ENCODE data around the gene EFNA3.

EFNA3 gene

GRCh38 chr1:155078469-155079209 lies at the start of gene EFNA3:
Gene EFNA3, plus strand, starts transcription at chr1:155078837. Its CDS starts 105 bp downstream, at chr1:155078942.
- no peak for DNase-seq

GRCh38 chr1:155029513-155030242 lies 49.0 kb upstream of the EFNA3 start:
- no peak for DNase-seq

- DNase-seq: no peak
Measured at GRCh38 chr1:155030243-155030795, 48.3 kb upstream of the EFNA3 start.

GRCh38 chr1:155030899-155031298 lies 47.7 kb upstream of the EFNA3 start:
- no peak for DNase-seq

- no peak for DNase-seq
Measured at GRCh38 chr1:155032886-155033285, 45.8 kb upstream of the EFNA3 start.

GRCh38 chr1:155033524-155033923 lies 45.1 kb upstream of the EFNA3 start, which contains the start of the genes DCST1 and DCST2:
Gene DCST1, plus strand, starts transcription at chr1:155033824. Its CDS starts 213 bp downstream, at chr1:155034037.
Gene DCST2, minus strand, starts transcription at chr1:155033781. Its CDS starts 80 bp downstream, at chr1:155033701.
- DNase-seq: no peak

- no peak for DNase-seq
Measured at GRCh38 chr1:155034318-155035208, 44.1 kb upstream of the EFNA3 start.

GRCh38 chr1:155035936-155036335 lies 42.7 kb upstream of the EFNA3 start:
- DNase-seq: no peak

GRCh38 chr1:155037043-155037442 lies 41.6 kb upstream of the EFNA3 start:
- no peak for DNase-seq

GRCh38 chr1:155037851-155038441 lies 40.7 kb upstream of the EFNA3 start:
- DNase-seq: no peak

GRCh38 chr1:155038602-155039307 lies 39.9 kb upstream of the EFNA3 start:
- DNase-seq: no peak

GRCh38 chr1:155039308-155039669 lies 39.3 kb upstream of the EFNA3 start:
- no peak for DNase-seq

GRCh38 chr1:155040358-155041093 lies 38.1 kb upstream of the EFNA3 start:
- DNase-seq: no peak

GRCh38 chr1:155042789-155043188 lies 35.8 kb upstream of the EFNA3 start:
- DNase-seq: no peak

- DNase-seq: no peak
Measured at GRCh38 chr1:155043301-155043702, 35.3 kb upstream of the EFNA3 start.

GRCh38 chr1:155043793-155044192 lies 34.8 kb upstream of the EFNA3 start:
- no peak for DNase-seq

GRCh38 chr1:155044365-155044764 lies 34.3 kb upstream of the EFNA3 start:
- DNase-seq: no peak

GRCh38 chr1:155044812-155045657 lies 33.6 kb upstream of the EFNA3 start:
- peak; percentile 83 for DNase-seq

GRCh38 chr1:155048449-155049334 lies 29.9 kb upstream of the EFNA3 start:
- DNase-seq: no peak

Data from DMS 273 treated with DMSO at 0.1 percent for 48 hours (cell line).